GM18907 (cell line): ENCODE results near the gene ELOF1.
"Not testable (repeated sequence)": the region's sequence is repeated elsewhere in the genome, so short reads cannot be mapped to it uniquely, and the experiment has no call there.

Source experiments
- ATAC-seq: cut with Tn5 transposase; IDR thresholded peaks from one replicate; pipeline ENCODE4 v1.9.1; 2021; ENCODE audit warnings: mild to moderate bottlenecking, moderate library complexity; ENCODE audit not compliant: unreplicated experiment

The ELOF1 gene

GRCh38 chr19:11558881-11559828, at the start of gene ELOF1:
Gene ELOF1 (minus strand): TSS chr19:11559230. CDS start chr19:11554347, 4,883 bp downstream.
- peak; percentile 81 for ATAC-seq

GRCh38 chr19:11606484-11606883, 47.5 kb upstream of the ELOF1 start:
- ATAC-seq, result no peak

GRCh38 chr19:11599704-11600103, 40.7 kb upstream of the ELOF1 start:
- ATAC-seq, result not testable (repeated sequence)

- ATAC-seq, result no peak
Observed at GRCh38 chr19:11598746-11599145, 39.7 kb upstream of the ELOF1 start.

- ATAC-seq, result no peak
Observed at GRCh38 chr19:11598103-11598483, 39.1 kb upstream of the ELOF1 start.

- ATAC-seq, result peak; percentile 95
Observed at GRCh38 chr19:11597202-11598102, 38.4 kb upstream of the ELOF1 start, which contains the start of gene ZNF627. Gene ZNF627 (plus strand): TSS chr19:11597483. CDS start chr19:11597628, 145 bp downstream.

- no peak for ATAC-seq
Observed at GRCh38 chr19:11596156-11596555, 37.1 kb upstream of the ELOF1 start.

GRCh38 chr19:11594084-11594483, 35.1 kb upstream of the ELOF1 start:
- no peak for ATAC-seq

- ATAC-seq, result no peak
Observed at GRCh38 chr19:11587975-11588631, 29.1 kb upstream of the ELOF1 start.

GRCh38 chr19:11587302-11587974, 28.4 kb upstream of the ELOF1 start:
- no peak for ATAC-seq

- ATAC-seq, result no peak
Observed at GRCh38 chr19:11586331-11586730, 27.3 kb upstream of the ELOF1 start.

GRCh38 chr19:11581740-11582139, 22.7 kb upstream of the ELOF1 start:
- ATAC-seq, result peak; percentile 73

- no peak for ATAC-seq
Observed at GRCh38 chr19:11580116-11580515, 21.1 kb upstream of the ELOF1 start.

GRCh38 chr19:11578258-11579142, 19.5 kb upstream of the ELOF1 start:
- ATAC-seq, result no peak

- no peak for ATAC-seq
Observed at GRCh38 chr19:11577451-11578257, 18.6 kb upstream of the ELOF1 start, which contains the start of gene ACP5. Gene ACP5 (minus strand): TSS chr19:11577645. CDS start chr19:11577317, 328 bp downstream.

GRCh38 chr19:11576227-11576626, 17.2 kb upstream of the ELOF1 start:
- no peak for ATAC-seq

GRCh38 chr19:11574689-11575088, 15.7 kb upstream of the ELOF1 start:
- ATAC-seq, result no peak

GRCh38 chr19:11573763-11574162, 14.7 kb upstream of the ELOF1 start:
- not testable (repeated sequence) for ATAC-seq
